Testis (tissue), 2 donors: ENCODE measurements around the gene GRAMD1C.

ENCODE experiments used
- POLR2A ChIP-seq: fragments of 450-650 bp; IDR thresholded peaks from one replicate; pipeline ENCODE4 v1.6.1; 2017; ENCODE audit warnings: antibody characterized with exemption, mild to moderate bottlenecking, moderate library complexity
- TF ChIP-seq, protein P1 (sequence below), 3 experiments: fragments of 450-650 bp in 2 of 3; fragments of 200-600 bp in 1 of 3; sonication (generic) in 1 of 3; IDR thresholded peaks; one replicate each; pipeline ENCODE4 v1.5.1; 2016 to 2019; ENCODE audit warnings: antibody characterized with exemption in 3 of 3, mild to moderate bottlenecking in 2 of 3, moderate library complexity in 1 of 3

DNA sequence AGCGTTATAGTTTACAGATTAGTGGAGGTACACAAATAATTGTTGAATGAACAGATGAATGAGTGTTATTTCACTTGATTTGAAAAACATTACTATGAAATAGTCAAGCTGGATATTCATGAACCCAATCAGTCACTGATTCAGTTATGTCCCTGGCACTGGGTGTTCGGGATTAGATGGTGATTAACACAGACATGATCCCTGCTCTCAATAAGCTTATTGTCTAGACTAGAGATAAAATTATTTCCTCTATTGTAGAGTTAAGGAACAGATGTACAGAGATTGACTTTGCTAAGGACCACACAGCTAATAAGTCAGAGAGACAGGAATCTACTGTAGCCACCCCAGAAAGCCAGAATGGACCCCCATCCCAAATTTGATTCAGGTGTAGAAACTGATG, 963 bp downstream of the GRAMD1C start:
- TF ChIP-seq, protein P1, sequence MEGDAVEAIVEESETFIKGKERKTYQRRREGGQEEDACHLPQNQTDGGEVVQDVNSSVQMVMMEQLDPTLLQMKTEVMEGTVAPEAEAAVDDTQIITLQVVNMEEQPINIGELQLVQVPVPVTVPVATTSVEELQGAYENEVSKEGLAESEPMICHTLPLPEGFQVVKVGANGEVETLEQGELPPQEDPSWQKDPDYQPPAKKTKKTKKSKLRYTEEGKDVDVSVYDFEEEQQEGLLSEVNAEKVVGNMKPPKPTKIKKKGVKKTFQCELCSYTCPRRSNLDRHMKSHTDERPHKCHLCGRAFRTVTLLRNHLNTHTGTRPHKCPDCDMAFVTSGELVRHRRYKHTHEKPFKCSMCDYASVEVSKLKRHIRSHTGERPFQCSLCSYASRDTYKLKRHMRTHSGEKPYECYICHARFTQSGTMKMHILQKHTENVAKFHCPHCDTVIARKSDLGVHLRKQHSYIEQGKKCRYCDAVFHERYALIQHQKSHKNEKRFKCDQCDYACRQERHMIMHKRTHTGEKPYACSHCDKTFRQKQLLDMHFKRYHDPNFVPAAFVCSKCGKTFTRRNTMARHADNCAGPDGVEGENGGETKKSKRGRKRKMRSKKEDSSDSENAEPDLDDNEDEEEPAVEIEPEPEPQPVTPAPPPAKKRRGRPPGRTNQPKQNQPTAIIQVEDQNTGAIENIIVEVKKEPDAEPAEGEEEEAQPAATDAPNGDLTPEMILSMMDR (IDR thresholded peaks at IDR 0.05): no peak
- TF ChIP-seq POLR2A: no peak
